ENCODE measurements around the gene CELSR1. TPM values are rescaled to one million over a fixed set of nuclear protein-coding genes. Genes with fewer than 3 reads are reported as not detected.

Gene CELSR1
- total and polyA plus RNA-seq, 7 experiments from 2014 or later: 0.36 to 4.7 (median 0.97) TPM

DNA sequence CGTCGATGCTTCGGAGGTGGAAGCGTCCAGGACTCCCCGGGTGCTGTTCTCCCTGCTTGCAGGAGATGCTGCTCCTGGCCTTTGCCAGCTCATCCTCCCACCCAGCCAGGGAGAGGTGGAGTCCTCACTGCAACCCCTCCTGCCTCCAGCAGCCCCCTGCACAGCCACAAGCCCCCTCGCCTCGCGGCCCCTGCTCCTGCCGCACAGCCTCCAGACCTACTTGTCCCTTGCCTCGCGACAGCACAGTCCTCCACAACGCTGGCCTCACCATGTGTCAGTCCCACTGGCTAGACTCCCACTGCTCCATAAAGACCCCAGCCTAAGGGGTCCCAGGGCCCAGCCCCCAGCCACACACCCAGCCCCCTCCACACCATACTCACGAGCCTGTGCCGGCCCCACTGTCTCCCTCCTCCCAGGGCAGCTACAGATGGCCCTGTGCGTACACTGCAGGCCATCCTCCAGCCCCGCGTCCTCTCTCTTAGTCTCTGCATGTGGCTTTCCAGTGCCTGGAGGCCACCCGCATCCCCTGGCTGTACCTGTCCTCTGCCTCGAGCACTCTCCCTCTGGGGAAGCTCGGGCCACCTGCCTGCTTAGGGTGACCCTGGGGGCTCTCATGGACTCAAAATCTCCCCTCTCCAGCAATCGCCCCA, 91.5 kb downstream of the CELSR1 start:
- Histone ChIP-seq H3K27ac (ENCODE audit: low read depth, low read length) (no peak overlapping the region), H3K4me1 (ENCODE audit: control insufficient read depth in 2 of 2, insufficient read depth in 2 of 2, low read length in 2 of 2) (no peaks in the 10 kb centered on the region), H3K27me3 (ENCODE audit: control insufficient read depth in 2 of 2, insufficient read depth in 2 of 2, low read length in 2 of 2) (no peaks in the 10 kb centered on the region), H3K36me3 (ENCODE audit: control insufficient read depth in 2 of 3, insufficient read depth in 3 of 3, low read length in 3 of 3) (no peaks in the 10 kb centered on the region), H3K9me3 (ENCODE audit: control insufficient read depth in 2 of 3, low read length in 3 of 3) (no peaks in the 10 kb centered on the region), H3K4me3 (ENCODE audit: low read length) (no peak overlapping the region)
- CTCF ChIA-PET: no interaction called here
- no peaks in the 10 kb centered on the region for H3K36me3 Mint-ChIP-seq
- H3K27ac Mint-ChIP-seq: no peak overlapping the region
- no peaks in the 10 kb centered on the region for H3K9me3 Mint-ChIP-seq
- intact Hi-C loops (cut with micrococcal nuclease): no loop called here
- POLR2A ChIA-PET: interaction anchor here (0.6 kb wide), 1 partner anchor 281 kb away, joined by 3 read pairs; no protein-coding TSS in a partner anchor
- no peaks in the 10 kb centered on the region for H3K4me1 Mint-ChIP-seq
- ATAC-seq (no peak), DNase-seq (no peak)
- H3K27me3 Mint-ChIP-seq: peaks cover 0 to 9% (median 0%) of the 10 kb centered on the region in 5 donors
- H3K4me3 Mint-ChIP-seq: no peak overlapping the region

DNA sequence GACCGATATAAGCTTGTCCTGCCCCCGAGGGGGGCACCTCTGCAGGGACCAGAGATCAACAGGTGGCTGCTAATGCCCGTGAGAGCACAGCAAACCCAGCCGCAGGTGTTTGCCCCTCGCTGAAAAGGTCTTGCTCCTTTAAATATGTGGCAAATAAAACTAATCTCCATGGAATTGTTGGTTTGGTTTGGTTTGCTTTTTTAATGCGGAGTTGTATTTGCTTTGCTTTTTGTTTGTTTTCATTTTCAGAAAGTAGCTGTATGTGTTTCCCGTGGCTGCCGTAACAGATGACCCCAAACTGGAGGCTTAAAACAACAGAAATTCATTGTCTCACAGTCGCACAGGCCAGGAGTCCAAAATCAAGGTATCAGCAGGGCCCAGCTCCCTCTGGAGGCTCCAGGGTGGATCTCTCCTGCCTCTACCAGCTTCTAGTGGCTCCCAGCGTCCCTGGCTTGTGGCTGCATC, 93.0 kb downstream of the CELSR1 start:
- ATAC-seq: no peak
- no peak overlapping the region for H3K27ac ChIP-seq (ENCODE audit: low read depth, low read length)
- no peaks in the 10 kb centered on the region for H3K36me3 ChIP-seq (ENCODE audit: control insufficient read depth in 2 of 3, insufficient read depth in 3 of 3, low read length in 3 of 3)
- ChIA-PET CTCF (no interaction called here), POLR2A (no interaction called here)
- DNase-seq: no peak
- Mint-ChIP-seq H3K4me1 (no peaks in the 10 kb centered on the region), H3K27me3 (peaks cover 0 to 9% (median 0%) of the 10 kb centered on the region in 5 donors), H3K4me3 (no peak overlapping the region), H3K9me3 (no peaks in the 10 kb centered on the region), H3K36me3 (no peaks in the 10 kb centered on the region), H3K27ac (no peak overlapping the region)
- H3K27me3 ChIP-seq (ENCODE audit: control insufficient read depth in 2 of 2, insufficient read depth in 2 of 2, low read length in 2 of 2): no peaks in the 10 kb centered on the region
- no peaks in the 10 kb centered on the region for H3K4me1 ChIP-seq (ENCODE audit: control insufficient read depth in 2 of 2, insufficient read depth in 2 of 2, low read length in 2 of 2)
- no peak overlapping the region for H3K4me3 ChIP-seq (ENCODE audit: low read length)
- intact Hi-C loops (cut with micrococcal nuclease): no loop called here
- no peaks in the 10 kb centered on the region for H3K9me3 ChIP-seq (ENCODE audit: control insufficient read depth in 2 of 3, low read length in 3 of 3)

GRCh38 chr22:46443850-46444389, 93.5 kb downstream of the CELSR1 start:
- Histone ChIP-seq H3K4me1 (ENCODE audit: control insufficient read depth in 2 of 2, insufficient read depth in 2 of 2, low read length in 2 of 2) (no peaks in the 10 kb centered on the region), H3K9me3 (ENCODE audit: control insufficient read depth in 2 of 3, low read length in 3 of 3) (no peaks in the 10 kb centered on the region), H3K27me3 (ENCODE audit: control insufficient read depth in 2 of 2, insufficient read depth in 2 of 2, low read length in 2 of 2) (no peaks in the 10 kb centered on the region), H3K36me3 (ENCODE audit: control insufficient read depth in 2 of 3, insufficient read depth in 3 of 3, low read length in 3 of 3) (no peaks in the 10 kb centered on the region), H3K4me3 (ENCODE audit: low read length) (no peak overlapping the region), H3K27ac (ENCODE audit: low read depth, low read length) (no peak overlapping the region)
- H3K27me3 Mint-ChIP-seq: peaks cover 0 to 5% (median 0%) of the 10 kb centered on the region in 5 donors
- no peak overlapping the region for H3K27ac Mint-ChIP-seq
- no peak for ATAC-seq
- intact Hi-C loops (cut with micrococcal nuclease): no loop called here
- no peak overlapping the region for H3K4me3 Mint-ChIP-seq
- no peaks in the 10 kb centered on the region for H3K36me3 Mint-ChIP-seq
- H3K9me3 Mint-ChIP-seq: no peaks in the 10 kb centered on the region
- ChIA-PET CTCF (no interaction called here), POLR2A (no interaction called here)
- no peaks in the 10 kb centered on the region for H3K4me1 Mint-ChIP-seq
- DNase-seq: no peak

- Histone ChIP-seq H3K9me3 (ENCODE audit: control insufficient read depth in 2 of 3, low read length in 3 of 3) (no peaks in the 10 kb centered on the region), H3K4me1 (ENCODE audit: control insufficient read depth in 2 of 2, insufficient read depth in 2 of 2, low read length in 2 of 2) (no peaks in the 10 kb centered on the region), H3K27me3 (ENCODE audit: control insufficient read depth in 2 of 2, insufficient read depth in 2 of 2, low read length in 2 of 2) (no peaks in the 10 kb centered on the region), H3K4me3 (ENCODE audit: low read length) (no peak overlapping the region), H3K36me3 (ENCODE audit: control insufficient read depth in 2 of 3, insufficient read depth in 3 of 3, low read length in 3 of 3) (no peaks in the 10 kb centered on the region), H3K27ac (ENCODE audit: low read depth, low read length) (no peak overlapping the region)
- H3K36me3 Mint-ChIP-seq: no peaks in the 10 kb centered on the region
- ATAC-seq: no peak
- H3K4me1 Mint-ChIP-seq: no peaks in the 10 kb centered on the region
- H3K9me3 Mint-ChIP-seq: no peaks in the 10 kb centered on the region
- intact Hi-C loops (cut with micrococcal nuclease): no loop called here
- ChIA-PET CTCF (interaction anchor here (0.6 kb wide), 1 partner anchor 40 kb away, joined by 3 read pairs; no protein-coding TSS in a partner anchor), POLR2A (no interaction called here)
- no peak overlapping the region for H3K27ac Mint-ChIP-seq
- H3K27me3 Mint-ChIP-seq: peaks cover 0 to 5% (median 0%) of the 10 kb centered on the region in 5 donors
- no peak overlapping the region for H3K4me3 Mint-ChIP-seq
- no peak for DNase-seq
Measured at GRCh38 chr22:46442217-46442853, 95.1 kb downstream of the CELSR1 start.

GRCh38 chr22:46439576-46440465, 97.6 kb downstream of the CELSR1 start:
- H3K27ac Mint-ChIP-seq: no peak overlapping the region
- H3K4me3 Mint-ChIP-seq: no peak overlapping the region
- H3K36me3 ChIP-seq (ENCODE audit: control insufficient read depth in 2 of 3, insufficient read depth in 3 of 3, low read length in 3 of 3): no peaks in the 10 kb centered on the region
- H3K9me3 Mint-ChIP-seq: no peaks in the 10 kb centered on the region
- H3K4me1 Mint-ChIP-seq: no peaks in the 10 kb centered on the region
- no peak overlapping the region for H3K4me3 ChIP-seq (ENCODE audit: low read length)
- no peak for DNase-seq
- POLR2A ChIA-PET: no interaction called here
- no peaks in the 10 kb centered on the region for H3K27me3 Mint-ChIP-seq
- H3K27ac ChIP-seq (ENCODE audit: low read depth, low read length): no peak overlapping the region
- H3K27me3 ChIP-seq (ENCODE audit: control insufficient read depth in 2 of 2, insufficient read depth in 2 of 2, low read length in 2 of 2): no peaks in the 10 kb centered on the region
- no peaks in the 10 kb centered on the region for H3K9me3 ChIP-seq (ENCODE audit: control insufficient read depth in 2 of 3, low read length in 3 of 3)
- ATAC-seq: no peak
- no peaks in the 10 kb centered on the region for H3K4me1 ChIP-seq (ENCODE audit: control insufficient read depth in 2 of 2, insufficient read depth in 2 of 2, low read length in 2 of 2)
- intact Hi-C loops (cut with micrococcal nuclease): no loop called here
- no peaks in the 10 kb centered on the region for H3K36me3 Mint-ChIP-seq
- CTCF ChIA-PET: no interaction called here

DNA sequence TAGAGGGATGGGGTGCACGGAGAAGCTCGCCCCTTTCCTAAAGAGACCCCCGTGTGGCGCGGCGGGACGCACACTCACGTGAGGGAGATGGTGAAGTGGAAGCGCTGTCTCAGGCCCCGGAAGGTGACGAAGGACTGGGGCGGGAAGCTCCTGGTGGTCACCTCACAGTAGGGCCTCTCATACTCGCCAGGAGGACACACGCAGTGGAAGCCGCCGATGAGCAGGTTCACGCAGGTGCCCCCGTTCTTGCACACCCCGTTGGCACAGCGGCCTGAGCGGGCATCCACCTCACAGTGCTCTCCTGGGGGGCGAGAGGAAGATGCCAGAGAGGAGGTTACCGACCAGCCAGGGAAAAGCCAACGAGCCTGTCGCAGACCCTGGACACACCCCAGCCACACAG, 98.3 kb downstream of the CELSR1 start:
- no peaks in the 10 kb centered on the region for H3K9me3 Mint-ChIP-seq
- ATAC-seq (no peak), DNase-seq (no peak)
- Histone ChIP-seq H3K27me3 (ENCODE audit: control insufficient read depth in 2 of 2, insufficient read depth in 2 of 2, low read length in 2 of 2) (no peaks in the 10 kb centered on the region), H3K36me3 (ENCODE audit: control insufficient read depth in 2 of 3, insufficient read depth in 3 of 3, low read length in 3 of 3) (no peaks in the 10 kb centered on the region), H3K9me3 (ENCODE audit: control insufficient read depth in 2 of 3, low read length in 3 of 3) (no peaks in the 10 kb centered on the region), H3K4me1 (ENCODE audit: control insufficient read depth in 2 of 2, insufficient read depth in 2 of 2, low read length in 2 of 2) (no peaks in the 10 kb centered on the region), H3K27ac (ENCODE audit: low read depth, low read length) (no peak overlapping the region), H3K4me3 (ENCODE audit: low read length) (no peak overlapping the region)
- POLR2A ChIA-PET: no interaction called here
- H3K27ac Mint-ChIP-seq: no peak overlapping the region
- H3K4me3 Mint-ChIP-seq: no peak overlapping the region
- CTCF ChIA-PET: no interaction called here
- H3K4me1 Mint-ChIP-seq: peaks cover 0 to 1% (median 0%) of the 10 kb centered on the region in 7 donors
- no peaks in the 10 kb centered on the region for H3K36me3 Mint-ChIP-seq
- no peaks in the 10 kb centered on the region for H3K27me3 Mint-ChIP-seq
- intact Hi-C loops (cut with micrococcal nuclease): no loop called here

All from naive thymus-derived CD4-positive, alpha-beta T cell (primary cell).